NCI-H510A treated with DMSO at 0.1 percent for 48 hours (cell line): ENCODE measurements around the gene KRTAP10-11.
A peak's percentile ranks its signal among the peaks of the same experiment; 100 is the strongest.
"Not testable (repeated sequence)": the region's sequence is repeated elsewhere in the genome, so short reads cannot be mapped to it uniquely, and the experiment has no call there.

Source experiments
- DNase-seq: peaks from one replicate; lab custom pipeline; 2025; lab: John Stamatoyannopoulos, UW

The KRTAP10-11 gene

DNA sequence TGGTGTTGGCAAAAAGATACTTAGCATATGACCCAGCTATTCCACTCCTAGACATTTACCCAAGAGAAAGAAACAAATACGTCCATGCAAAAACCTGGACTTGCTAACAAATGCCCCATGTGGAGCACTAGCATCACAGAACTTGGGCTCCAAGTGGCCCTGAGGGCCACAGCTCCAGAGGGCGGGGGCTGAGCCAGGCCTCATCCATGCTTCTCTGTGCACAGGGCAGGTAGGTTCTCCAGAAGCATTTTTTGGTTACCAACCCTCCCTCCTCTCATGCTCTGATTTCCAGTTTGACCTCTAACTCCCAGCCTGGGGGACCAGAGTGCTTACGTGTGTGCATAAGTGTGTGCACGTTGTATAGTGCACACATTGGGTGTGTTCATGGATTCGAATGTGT lies 18.5 kb downstream of the KRTAP10-11 start:
- no peak for DNase-seq

DNA sequence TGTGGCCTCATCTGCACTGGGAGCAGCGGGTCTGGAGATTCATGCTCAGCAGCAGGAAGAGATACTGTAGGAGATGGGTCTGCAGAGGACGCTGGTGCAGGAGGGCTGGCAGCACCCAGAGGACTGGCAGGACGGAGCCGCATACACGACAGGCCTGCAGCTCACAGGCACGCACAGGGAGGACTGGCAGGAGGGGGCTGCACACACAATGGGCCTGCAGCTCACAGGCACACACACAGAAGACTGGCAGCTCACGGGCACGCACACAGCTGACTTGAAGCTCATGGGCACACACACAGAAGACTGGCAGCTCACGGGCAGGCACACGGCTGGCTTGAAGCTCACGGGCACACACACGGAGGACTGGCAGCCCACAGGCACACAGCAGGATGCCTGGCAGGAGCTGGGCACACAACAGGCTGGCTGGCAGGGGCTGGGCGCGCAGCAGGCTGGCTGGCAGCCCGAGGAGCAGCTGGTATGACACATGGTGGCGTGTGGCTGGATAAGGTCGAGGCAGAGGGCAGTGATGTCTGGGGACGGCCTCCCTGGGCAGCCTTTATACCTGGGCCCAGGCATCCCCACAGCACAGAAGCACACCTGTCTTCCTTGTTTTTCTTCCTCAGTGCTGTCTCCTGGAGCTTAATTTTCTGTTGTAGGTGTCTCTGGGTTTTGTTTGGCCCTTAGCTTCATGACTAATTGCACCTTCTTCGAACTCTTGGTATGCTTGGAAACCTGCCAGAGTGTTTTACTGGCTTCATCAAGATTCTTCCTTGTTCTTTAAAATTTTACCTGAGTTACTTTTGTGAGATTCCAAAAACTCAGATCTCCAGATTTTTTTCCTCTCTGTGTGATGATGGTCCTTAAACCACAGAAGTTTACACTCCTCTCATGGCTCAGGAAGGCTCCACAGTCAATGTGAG lies 20.4 kb downstream of the KRTAP10-11 start, which contains the start of gene KRTAP12-2:
Gene KRTAP12-2 (minus strand): TSS at position 527 of the 920 bp plus-strand sequence. CDS start 41 bp downstream, at position 486.
- DNase-seq: no peak

DNA sequence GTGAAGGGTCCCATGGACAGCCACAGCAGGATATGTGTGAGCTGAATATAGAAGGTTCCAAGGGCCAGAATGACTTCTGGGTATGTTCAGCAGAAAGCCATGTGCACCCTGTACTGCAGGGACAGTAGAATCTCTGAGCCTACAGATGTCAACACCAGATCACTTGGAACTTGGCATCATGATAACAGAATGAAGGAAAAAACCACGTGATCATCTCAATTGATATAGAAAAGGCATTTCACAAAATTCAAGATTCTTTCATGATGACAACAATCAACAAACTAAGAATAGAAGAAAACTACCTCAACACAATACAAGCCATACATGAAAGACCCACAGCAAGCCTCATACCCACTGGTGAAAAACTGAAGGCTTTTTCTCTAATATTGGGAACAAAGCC lies 21.4 kb downstream of the KRTAP10-11 start:
- DNase-seq: no peak

DNA sequence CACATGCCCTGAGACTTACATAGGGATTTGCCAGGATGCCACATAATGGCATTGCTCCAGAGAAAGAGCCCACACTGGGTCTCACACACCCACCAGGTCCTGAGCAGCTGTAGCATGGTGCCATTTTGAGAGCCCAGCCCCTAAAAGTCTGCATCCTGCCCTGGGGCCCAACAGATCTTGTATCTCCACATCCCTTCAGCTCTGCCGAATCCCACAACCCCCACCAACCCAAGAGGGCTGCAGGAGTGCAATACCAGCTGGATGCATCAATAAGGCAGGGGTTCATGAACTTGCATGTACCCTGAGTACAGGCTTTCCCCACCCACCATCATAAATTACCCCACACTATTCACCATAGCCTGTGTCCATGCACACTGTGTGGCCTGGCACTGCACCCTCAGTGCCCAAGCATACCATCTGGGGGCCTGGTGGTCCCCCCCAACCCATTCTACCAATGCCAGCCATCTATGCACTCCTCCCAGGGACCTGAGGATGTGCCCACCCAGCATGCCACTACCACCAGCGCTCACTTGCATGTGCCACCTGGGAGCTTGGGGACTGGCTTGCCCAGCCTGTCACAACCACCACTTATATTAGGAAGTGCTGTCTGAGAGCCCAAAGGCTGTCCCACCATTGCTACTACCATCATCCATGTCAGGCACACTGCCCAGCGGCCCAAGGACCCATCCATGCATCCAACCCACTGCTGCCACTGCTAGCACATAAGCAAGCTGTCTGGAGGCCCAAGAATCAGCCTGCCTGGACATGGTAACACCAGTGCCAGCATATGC lies 24.6 kb downstream of the KRTAP10-11 start:
- DNase-seq: no peak

DNA sequence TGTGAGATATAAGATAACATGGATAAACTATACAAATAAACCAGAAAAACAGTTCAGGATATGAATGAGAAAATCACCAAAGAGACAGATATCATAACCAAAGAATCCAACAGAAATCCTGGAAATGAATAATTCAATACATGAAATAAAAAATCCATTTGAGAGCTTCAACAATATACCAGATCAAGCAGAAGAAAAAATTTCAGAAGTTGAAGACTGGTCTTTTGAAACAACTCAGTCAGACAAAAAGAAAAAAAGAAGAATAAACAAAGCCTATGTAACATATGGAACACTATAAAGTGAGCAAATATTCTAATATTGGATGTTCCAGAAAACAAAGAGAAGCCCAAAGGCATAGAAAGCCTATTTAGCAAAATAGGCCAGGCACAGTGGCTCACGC lies 25.7 kb downstream of the KRTAP10-11 start:
- no peak for DNase-seq

DNA sequence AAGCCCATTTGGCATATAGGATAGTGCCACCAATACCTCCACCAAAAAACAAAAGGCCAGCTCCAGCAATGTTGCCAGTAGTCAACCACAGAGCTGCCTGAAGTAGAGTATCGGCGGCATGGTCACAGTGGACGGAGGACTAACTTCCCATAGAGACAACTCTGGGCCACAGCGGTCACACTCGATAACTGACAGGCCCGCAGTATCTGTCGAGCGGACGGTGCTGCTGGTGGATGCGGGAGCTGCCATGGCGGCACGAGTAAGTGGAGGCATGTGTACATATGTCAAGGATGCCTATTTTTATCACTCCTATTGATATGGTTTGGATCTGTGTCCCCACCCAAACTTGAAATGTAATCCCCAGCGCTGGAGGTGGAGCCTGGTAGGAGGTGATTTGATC lies 31.7 kb downstream of the KRTAP10-11 start:
- no peak for DNase-seq

DNA sequence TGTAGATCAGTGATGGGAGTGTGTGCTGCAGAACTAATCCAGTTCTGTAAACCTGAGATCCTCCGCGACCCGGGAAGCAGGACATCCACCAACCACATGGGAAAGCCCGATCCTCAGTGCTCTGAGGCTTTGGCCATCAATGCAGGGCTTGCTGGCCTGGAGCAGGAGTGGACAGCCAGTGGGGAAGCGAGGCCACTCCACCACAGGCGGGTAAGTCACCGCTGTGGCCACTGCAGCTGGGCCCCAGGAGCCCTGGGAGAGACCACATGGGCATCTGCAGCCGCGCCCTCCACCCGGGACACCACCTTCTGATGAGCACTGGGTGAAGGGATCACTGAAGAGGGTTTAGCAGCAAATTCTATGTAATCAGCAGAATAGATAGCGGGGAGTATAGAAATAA lies 34.9 kb downstream of the KRTAP10-11 start:
- DNase-seq: no peak

DNA sequence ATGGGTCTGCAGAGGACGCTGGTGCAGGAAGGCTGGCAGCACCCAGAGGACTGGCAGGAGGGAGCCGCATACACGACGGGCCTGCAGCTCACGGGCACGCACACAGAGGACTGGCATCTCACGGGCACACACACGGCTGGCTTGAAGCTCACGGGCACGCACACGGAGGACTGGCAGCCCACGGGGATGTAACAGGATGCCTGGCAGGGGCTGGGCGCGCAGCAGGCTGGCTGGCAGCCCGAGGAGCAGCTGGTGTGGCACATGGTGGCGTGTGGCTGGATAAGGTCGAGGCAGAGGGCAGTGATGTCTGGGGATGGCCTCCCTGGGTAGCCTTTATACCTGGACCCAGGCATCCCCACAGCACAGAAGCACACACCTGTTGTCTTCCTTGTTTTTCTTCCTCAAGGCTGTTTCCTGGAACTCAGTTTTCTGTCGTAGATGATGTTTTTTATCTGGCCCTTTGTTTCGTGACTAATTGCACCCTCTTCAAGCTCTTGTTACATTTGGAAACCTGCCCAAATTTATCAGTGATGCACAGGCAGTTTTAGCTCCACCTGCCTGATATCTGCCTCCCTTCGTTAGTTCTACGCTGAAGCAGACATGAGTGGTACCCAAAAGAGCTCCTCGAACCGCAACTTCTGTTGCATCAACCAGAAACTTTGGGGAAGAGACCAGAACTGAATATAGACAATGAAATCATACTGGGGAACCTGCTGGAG lies 35.8 kb downstream of the KRTAP10-11 start, which contains the start of gene KRTAP12-1:
Gene KRTAP12-1 (minus strand): TSS at position 303 of the 719 bp plus-strand sequence. CDS start 40 bp downstream, at position 263.
- peak; percentile 13 for DNase-seq

DNA sequence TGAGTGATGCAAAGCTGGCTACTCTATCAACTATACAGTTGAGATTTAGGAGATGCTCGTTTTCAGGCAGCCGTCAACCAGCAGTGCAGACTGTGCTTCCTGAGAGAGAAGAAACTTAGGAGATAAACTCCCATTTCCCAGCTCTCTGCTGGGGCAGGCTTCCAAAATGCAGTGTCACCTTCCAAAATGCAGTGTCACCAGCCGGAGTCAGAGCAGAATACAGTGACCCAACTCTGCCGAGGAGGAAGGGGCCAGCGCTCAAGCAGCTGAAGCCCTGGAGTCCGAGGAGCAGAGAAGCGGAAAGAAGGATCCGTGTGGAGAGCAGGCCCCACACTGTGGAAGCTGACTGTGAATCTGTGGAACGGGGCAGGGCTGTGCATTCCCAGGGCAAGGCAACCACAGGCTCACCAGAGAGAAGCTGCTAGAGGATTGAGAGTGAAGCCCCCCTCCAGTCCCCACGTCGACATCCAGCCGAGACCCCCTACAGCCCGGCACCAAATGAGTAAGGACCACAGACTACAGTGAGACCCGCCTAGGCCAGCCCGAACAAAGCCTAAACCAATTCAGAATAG lies 36.5 kb downstream of the KRTAP10-11 start:
- DNase-seq: no peak

DNA sequence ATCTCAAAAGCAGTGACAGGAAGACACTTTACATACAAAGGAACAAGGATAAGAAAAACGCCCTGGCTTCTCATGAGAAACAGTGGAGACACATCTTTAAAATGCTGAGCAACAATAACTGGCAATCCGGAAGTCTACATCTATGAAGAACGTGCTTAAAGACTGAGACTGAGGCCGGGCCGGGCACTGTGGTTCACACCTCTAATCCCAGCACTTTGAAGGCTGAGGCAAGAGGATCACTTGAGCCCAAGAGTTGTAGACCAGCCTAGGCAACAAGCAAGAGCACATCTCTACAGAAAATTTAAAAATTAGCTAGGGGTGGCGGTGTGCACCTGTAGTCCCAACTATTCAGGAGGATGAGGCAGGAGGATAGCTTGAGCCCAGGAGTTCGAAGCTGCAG lies 37.9 kb downstream of the KRTAP10-11 start:
- no peak for DNase-seq

DNA sequence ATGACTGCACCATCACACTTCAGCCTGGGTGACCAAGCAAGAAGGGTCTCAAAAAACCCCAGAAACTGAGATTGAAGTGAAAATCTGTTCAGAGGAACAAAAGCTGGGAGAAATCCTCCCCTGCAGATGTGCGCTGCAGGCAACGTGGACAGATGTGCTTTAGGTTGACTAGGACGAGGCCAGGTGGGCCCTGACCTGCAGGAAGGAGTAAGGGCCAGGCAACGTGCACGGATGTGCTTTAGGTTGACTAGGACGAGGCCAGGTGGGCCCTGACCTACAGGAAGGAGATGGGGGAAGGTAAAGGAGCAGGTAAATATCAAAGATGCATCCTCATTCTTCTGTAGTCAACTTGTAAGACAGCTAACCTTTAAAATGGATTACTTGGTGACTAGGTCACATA lies 38.3 kb downstream of the KRTAP10-11 start:
- DNase-seq: no peak

DNA sequence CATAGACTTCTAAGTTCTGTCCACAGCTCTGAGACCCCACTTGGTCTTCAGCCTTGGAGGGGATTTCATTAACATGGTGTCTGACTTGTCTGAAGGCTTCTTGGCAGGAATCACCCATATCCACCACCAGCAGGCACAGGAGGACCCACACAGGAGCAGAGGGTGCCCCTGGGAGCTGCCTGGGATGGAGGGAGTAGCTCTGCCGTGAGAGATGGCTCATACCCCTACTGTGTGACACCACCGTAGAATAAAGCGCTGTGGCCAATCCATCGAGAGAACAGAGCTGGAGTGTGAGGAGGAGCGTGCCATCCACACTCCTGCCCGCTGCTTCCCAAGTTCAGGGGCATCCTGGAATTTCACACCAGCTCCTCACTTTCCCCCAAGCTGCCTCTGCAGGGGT lies 38.8 kb downstream of the KRTAP10-11 start:
- DNase-seq: not testable (repeated sequence)

DNA sequence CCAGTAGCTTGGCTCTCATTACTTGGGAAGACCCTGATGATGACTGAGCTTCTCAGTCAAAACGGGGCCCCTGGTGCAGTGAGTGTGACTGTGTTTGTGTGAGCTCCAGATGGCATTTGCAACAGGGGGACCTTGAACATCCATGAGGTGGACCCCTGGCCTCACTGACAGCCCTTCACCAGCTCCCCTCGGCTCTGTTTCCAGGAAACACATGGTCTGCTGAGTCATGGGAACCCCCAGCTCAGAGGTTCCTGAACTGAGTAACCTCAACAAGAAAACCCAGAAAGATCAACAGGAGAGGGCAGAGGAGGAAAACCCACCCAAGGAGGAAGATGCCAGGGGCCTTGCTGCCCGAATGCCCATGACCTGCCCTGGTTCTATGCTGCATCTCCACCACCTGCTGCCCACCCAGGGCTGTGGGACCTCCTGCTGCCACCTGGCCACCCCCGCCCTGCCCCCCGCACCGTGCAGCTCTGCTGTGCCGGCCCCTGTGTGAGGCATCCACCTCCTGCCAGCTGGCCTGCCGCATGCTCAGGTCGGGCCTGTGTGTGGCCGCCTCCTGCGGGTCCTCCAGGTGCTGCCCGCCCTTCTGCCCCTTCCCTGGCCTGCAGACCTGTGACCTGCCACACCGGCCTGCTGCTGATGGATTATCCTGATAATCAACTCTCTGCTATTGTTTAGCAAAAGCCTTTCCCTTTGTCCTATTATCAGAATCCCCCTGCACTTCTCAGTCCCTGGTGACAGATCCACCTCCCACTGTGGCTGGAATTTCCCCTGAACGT lies 40.0 kb downstream of the KRTAP10-11 start:
- no peak for DNase-seq

DNA sequence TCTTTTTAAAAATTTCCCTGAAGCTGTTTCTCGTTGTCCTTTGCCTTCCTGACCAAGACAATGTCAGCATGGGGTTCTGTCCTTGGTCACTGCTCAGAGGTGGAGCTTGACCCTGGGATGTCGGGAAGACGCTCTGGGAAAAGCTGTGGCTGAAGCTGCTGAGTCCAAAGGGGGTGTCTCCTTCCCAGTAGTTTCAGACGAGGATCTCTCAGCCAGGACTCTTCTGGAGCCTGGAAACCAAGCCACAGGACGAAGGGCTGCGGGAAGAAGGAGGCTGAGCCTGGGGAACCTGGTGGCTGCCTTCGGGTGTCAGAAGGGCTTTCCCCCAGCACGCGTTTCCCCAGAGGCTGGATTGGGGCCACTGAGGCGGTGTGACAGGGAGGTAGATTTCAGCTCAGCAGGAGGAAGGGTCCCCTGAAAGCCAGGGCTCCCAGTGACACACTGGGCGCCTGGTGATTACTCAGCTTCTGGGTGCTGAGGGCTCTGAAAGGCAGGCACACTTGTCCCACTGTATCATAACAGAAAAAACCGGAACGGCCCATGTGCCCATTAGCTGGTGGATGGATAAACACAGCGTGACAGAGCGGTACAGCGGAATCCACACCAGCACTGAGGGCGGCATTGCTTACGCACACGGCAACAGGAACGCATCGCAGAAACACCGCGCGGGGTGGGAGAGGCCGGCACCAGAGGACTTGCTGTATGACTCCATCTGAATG lies 40.8 kb downstream of the KRTAP10-11 start:
- DNase-seq: no peak

DNA sequence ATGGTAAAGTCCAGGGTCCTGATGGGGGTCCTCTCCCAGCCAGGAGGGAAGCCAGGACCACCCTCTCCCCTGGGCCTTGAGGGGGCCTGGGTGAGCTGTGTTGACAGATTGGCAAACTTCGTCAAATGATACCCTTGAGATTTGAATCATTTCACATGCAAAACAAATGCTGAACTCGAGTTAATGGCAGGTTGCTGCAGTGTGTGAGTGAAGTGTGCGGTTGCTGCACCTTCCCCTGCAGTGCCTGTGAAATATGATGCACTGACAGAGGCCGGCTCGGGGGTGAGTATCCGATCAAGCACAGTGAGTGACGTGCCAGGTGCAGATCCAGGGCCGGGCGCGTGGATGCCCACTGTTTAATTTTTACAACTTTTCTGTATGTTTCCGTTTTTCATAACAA lies 41.5 kb downstream of the KRTAP10-11 start:
- DNase-seq: peak; percentile 22

DNA sequence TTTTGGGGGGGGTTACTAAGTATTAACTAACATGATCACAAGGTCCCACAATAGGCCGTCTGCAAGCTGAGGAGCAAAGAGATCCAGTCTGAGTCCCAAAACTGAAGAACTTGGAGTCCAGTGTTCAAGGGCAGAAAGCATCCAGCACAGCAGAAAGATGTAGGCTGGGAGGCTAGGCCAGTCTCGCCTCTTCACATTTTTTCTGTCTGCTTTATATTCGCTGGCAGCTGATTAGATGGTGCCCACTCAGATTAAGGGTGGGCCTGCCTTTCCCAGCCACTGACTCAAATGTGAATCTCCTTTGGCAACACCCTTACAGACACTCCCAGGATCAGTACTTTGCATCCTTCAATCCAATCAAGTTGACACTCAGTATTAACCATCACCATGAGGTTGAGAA lies 43.5 kb downstream of the KRTAP10-11 start:
- not testable (repeated sequence) for DNase-seq

DNA sequence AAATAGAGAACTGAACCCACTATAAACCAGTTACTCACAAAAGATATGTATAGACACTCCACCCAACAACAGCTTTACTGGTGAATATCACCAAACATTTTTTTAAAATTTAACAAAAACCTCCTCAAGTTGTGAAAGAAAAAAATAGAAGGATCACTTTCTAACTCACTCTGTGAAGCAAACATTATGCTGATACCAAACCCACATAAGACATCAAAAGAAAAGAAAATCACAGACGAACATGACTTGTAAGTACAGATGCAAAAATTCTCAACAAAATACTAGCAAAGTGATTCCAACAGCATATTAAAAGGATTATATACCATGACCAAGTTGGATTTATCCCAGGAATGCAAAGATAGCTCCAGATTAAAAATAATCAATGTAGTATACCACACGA lies 45.5 kb downstream of the KRTAP10-11 start:
- no peak for DNase-seq

DNA sequence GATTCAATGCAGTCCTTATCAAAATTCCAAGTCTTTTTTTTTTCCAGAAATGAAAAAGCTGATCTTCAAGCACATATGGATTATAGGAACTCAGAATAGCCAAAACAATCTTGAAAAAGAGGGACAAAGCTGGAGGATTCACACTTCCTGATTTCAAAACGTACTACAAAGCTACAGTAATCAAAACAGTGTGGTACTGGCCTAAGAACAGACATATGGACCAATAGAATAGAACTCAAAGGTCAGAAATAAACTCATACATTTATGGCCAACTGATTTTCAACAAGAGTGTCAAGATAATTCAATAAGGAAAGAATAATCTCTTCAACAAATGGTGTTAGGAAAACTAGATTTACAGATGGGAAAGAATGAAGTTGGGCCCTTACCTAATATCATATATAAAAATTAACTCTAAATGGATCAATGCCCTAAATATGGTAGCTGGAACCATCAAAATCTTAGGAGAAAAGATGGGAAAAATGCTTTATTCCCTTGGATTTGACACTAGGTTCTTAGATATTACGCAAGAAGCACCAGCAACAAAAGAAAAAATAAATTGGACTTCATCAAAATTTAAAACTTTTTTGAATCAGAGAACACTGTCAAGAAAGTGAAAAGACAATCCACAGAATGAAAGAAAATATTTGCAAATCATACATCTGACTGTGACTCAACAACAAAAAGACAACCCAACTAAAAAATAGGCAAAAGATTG lies 46.7 kb downstream of the KRTAP10-11 start:
- no peak for DNase-seq

DNA sequence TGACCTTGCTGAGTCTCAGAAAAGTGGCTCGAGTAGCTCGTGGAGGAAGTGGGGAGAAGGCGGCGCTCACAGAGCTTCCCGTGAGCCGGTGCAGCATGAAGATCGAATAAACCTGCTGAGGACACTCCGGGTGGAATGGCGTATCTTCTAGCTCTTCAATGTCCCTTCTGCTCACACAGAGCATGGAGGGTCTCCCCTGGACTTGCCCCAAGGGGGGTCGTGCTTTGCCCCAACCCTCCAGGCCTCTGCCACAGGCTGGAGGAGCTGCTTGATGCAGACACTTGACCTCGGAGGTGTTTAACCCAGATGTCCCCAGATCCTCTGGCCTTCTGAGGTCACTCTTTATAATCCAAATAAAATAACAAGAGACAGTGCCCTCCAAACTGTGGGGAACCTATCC lies 48.6 kb downstream of the KRTAP10-11 start:
- no peak for DNase-seq

DNA sequence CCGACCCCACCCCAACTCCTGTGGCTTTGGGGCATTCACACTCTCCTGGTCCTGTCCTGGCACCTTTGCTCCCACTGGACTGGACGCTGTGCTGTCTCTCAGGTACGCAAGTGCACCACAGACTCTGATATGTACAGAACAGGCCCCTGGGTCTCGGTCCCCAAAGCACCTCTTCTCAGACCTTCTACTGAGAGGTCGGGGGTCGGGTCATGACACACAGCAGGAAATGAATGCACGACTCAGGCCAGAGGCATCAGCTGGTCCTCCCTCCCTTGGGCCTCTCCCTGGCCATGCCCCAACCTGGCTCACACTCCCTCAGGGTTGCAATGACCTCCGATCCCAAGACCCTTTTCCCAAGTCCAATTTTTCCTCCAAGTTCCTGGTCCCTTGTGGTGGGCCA lies 49.0 kb downstream of the KRTAP10-11 start:
- DNase-seq: no peak
